Measurements from ENCODE around the gene HECTD4. TPM values are rescaled to one million over a fixed set of nuclear protein-coding genes. Genes with fewer than 3 reads are reported as not detected.
A peak's percentile ranks its signal among the peaks of the same experiment; 100 is the strongest.

The HECTD4 gene
- total RNA-seq, 1 experiment from 2014 or later = 30.0 TPM

DNA sequence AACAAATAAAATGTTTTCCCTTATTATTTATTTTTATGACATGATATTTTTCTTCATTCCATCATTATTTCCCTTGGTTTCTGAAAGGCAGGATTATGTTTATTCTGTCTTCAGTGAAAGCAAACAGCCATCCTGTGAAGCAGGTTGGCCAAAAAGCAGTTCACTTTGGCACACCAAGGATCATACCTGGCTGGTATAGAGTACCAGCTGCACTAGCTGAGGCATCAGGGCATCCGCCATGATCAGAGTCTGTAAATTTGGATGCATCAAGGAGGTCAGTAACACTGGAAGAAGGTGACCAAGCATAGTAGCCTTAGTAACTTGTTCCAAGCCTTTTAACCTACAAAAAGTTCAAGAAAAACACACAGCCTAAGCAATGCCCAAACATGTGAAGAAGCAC, 123.3 kb downstream of the HECTD4 start:
- TF ChIP-seq, protein P1, sequence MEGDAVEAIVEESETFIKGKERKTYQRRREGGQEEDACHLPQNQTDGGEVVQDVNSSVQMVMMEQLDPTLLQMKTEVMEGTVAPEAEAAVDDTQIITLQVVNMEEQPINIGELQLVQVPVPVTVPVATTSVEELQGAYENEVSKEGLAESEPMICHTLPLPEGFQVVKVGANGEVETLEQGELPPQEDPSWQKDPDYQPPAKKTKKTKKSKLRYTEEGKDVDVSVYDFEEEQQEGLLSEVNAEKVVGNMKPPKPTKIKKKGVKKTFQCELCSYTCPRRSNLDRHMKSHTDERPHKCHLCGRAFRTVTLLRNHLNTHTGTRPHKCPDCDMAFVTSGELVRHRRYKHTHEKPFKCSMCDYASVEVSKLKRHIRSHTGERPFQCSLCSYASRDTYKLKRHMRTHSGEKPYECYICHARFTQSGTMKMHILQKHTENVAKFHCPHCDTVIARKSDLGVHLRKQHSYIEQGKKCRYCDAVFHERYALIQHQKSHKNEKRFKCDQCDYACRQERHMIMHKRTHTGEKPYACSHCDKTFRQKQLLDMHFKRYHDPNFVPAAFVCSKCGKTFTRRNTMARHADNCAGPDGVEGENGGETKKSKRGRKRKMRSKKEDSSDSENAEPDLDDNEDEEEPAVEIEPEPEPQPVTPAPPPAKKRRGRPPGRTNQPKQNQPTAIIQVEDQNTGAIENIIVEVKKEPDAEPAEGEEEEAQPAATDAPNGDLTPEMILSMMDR (conservative IDR thresholded peaks at IDR 0.05) = no peak
- H3K9me3 ChIP-seq (ENCODE audit: control insufficient read depth, low read depth, low read length) = no peaks in the 10 kb centered on the region
- DNase-seq = no peak
- no peak overlapping the region for H2BK15ac ChIP-seq (ENCODE audit: low read depth, low read length)
- no peak overlapping the region for H3K9ac ChIP-seq (ENCODE audit: extremely low read depth, insufficient read length, low read length)
- H3K23ac ChIP-seq (ENCODE audit: insufficient read length, low read depth, low read length) = no peak overlapping the region
- H4K20me1 ChIP-seq (ENCODE audit: control insufficient read depth, insufficient read depth, insufficient read length) = no peaks in the 10 kb centered on the region
- H3K14ac ChIP-seq (ENCODE audit: insufficient read depth, low read length) = no peak overlapping the region
- no peaks in the 10 kb centered on the region for H3K4me1 ChIP-seq (ENCODE audit: insufficient read depth, low read length)
- no peaks in the 10 kb centered on the region for H3K23me2 ChIP-seq (ENCODE audit: insufficient read length, low read depth, low read length, poor library complexity, severe bottlenecking)
- no peak overlapping the region for H3K56ac ChIP-seq (ENCODE audit: insufficient read length, low read depth, low read length)
- Mint-ChIP-seq H3K36me3 (ENCODE audit: insufficient read depth in 1 of 3, low read depth in 3 of 3) (peaks cover 5 to 33% (median 8%) of the 10 kb centered on the region in 3 experiments; a peak in 5 of 7 replicates), H3K27me3 (ENCODE audit: low read depth) (no peaks in the 10 kb centered on the region), H3K4me3 (no peak overlapping the region; a peak in 1 of 5 replicates), H3K4me1 (peaks cover 26 to 29% of the 10 kb centered on the region in 2 experiments), H3K9me3 (no peaks in the 10 kb centered on the region), H3K27ac (peak overlapping the region in 1 of 3 experiments; percentile 68; a peak in 3 of 7 replicates)
- H4K91ac ChIP-seq (ENCODE audit: insufficient read length, low read depth, low read length) = no peak overlapping the region
- H4K5ac ChIP-seq (ENCODE audit: insufficient read length, low read depth, low read length) = no peak overlapping the region
- H2AFZ ChIP-seq (ENCODE audit: low read length) = no peak overlapping the region
- no peak overlapping the region for H2BK5ac ChIP-seq (ENCODE audit: insufficient read length, low read length)
- H2BK20ac ChIP-seq (ENCODE audit: low read depth, low read length, poor library complexity, severe bottlenecking) = no peak overlapping the region
- no peaks in the 10 kb centered on the region for H3K27me3 ChIP-seq (ENCODE audit: insufficient read depth, low read length)
- H4K8ac ChIP-seq (replicated peaks; ENCODE audit: insufficient read length, low read depth, low read length) = no peak overlapping the region
- H3K27ac ChIP-seq (ENCODE audit: insufficient read length, low read depth, low read length) = no peak overlapping the region
- H3K79me2 ChIP-seq (ENCODE audit: insufficient read depth, low read length) = no peaks in the 10 kb centered on the region
- no peaks in the 10 kb centered on the region for H3K79me1 ChIP-seq (ENCODE audit: insufficient read depth, low read depth, low read length, poor library complexity, severe bottlenecking)
- H3T11ph ChIP-seq (ENCODE audit: low read length) = no peak overlapping the region
- no peak overlapping the region for H2BK120ac ChIP-seq (ENCODE audit: low read depth, low read length, poor library complexity, severe bottlenecking)
- no peak overlapping the region for H3K4me2 ChIP-seq (ENCODE audit: insufficient read depth, insufficient read length, low read length)
- no peak overlapping the region for H3K18ac ChIP-seq (ENCODE audit: insufficient read length, low read depth, low read length)
- WGBS (ENCODE audit: extremely low coverage, insufficient read length, low lambda C conversion rate) = no CpG with 5 or more reads among the region's 1 CpG
- H2AK5ac ChIP-seq (ENCODE audit: insufficient read length, low read length) = no peak overlapping the region
- H2BK12ac ChIP-seq (ENCODE audit: insufficient read length, low read depth, low read length) = no peak overlapping the region
- no peak overlapping the region for H3K4ac ChIP-seq (ENCODE audit: low read depth, low read length)

Measured in H9 (cell line).